ENCODE data around the gene RNF166.

- no peak for TF ChIP-seq POLR2A (IDR thresholded peaks at IDR 0.05)
- TF ChIP-seq CTCF (IDR thresholded peaks at IDR 0.05): no peak
- TF ChIP-seq EP300 (IDR thresholded peaks at IDR 0.05): no peak
Measured at GRCh38 chr16:88697116-88697830, 8.9 kb downstream of the RNF166 start.
